SU-DHL-6 (cell line): Measurements from ENCODE around the gene MESD.

Experiments
- H2AFZ ChIP-seq: fragments of 200-600 bp; sonication (generic); 2 replicates; pipeline ENCODE4 v1.6.1; 2014; ENCODE audit warnings: low read depth, mild to moderate bottlenecking, moderate library complexity, mixed read lengths, antibody characterized with exemption, low read length; ENCODE audit not compliant: severe bottlenecking
- H3F3A ChIP-seq: fragments of 200-600 bp; shearing (Covaris generic); 2 replicates; pipeline ENCODE4 v1.6.0; 2016; ENCODE audit warnings: antibody characterized with exemption, mild to moderate bottlenecking; ENCODE audit not compliant: insufficient read depth
- H3K27ac ChIP-seq: fragments of 200-600 bp; sonication (generic); 2 replicates; pipeline ENCODE4 v1.5.1; 2016; ENCODE audit warnings: low read depth, mild to moderate bottlenecking, low read length, moderate library complexity, mixed read lengths
- H3K27me3 ChIP-seq: fragments of 200-600 bp; sonication (generic), shearing (Covaris generic); 2 replicates; pipeline ENCODE4 v1.6.0; 2014; ENCODE audit warnings: mild to moderate bottlenecking, low read length
- H3K36me3 ChIP-seq: fragments of 200-600 bp; sonication (generic); 2 replicates; pipeline ENCODE4 v1.6.1; 2014; ENCODE audit warnings: mild to moderate bottlenecking, low read length, mixed read lengths
- H3K4me2 ChIP-seq: fragments of 300-600, 200-600 bp; shearing (Covaris generic), sonication (generic); 2 replicates; pipeline ENCODE4 v1.6.0; 2014; ENCODE audit warnings: low read length, low read depth, mild to moderate bottlenecking; ENCODE audit not compliant: poor library complexity, severe bottlenecking
- H3K4me3 ChIP-seq: fragments of 200-600 bp; sonication (generic); 2 replicates; pipeline ENCODE4 v1.5.1; 2014; ENCODE audit warnings: antibody characterized with exemption, low read length, mild to moderate bottlenecking, mixed read lengths; ENCODE audit not compliant: insufficient read depth, poor library complexity, severe bottlenecking
- H3K79me2 ChIP-seq: fragments of 200-600 bp; sonication (generic); 2 replicates; pipeline ENCODE4 v1.6.1; 2014; ENCODE audit warnings: mild to moderate bottlenecking, low read length, moderate library complexity; ENCODE audit not compliant: insufficient read depth
- H3K9ac ChIP-seq: fragments of 200-600 bp; sonication (generic); 2 replicates; pipeline ENCODE4 v1.7.0; 2014; ENCODE audit warnings: mild to moderate bottlenecking, low read length
- H3K9me2 ChIP-seq: fragments of 200-600 bp; sonication (generic); replicated peaks from 2 replicates; pipeline ENCODE4 v1.6.1; 2014; ENCODE audit warnings: low read length; ENCODE audit not compliant: insufficient read depth
- H3K9me3 ChIP-seq: fragments of 200-600 bp; sonication (generic); 2 replicates; pipeline ENCODE4 v1.6.1; 2014; ENCODE audit warnings: low read length, mixed read lengths; ENCODE audit not compliant: insufficient read depth
- H4K20me1 ChIP-seq: fragments of 200-600 bp; sonication (generic); 2 replicates; pipeline ENCODE4 v1.6.1; 2014; ENCODE audit warnings: low read depth, mild to moderate bottlenecking, antibody characterized with exemption, low read length, moderate library complexity, mixed read lengths
- CTCF ChIP-seq: fragments of 200-600 bp; sonication (generic); IDR thresholded peaks from one replicate; pipeline ENCODE4 v1.5.1; 2017; ENCODE audit warnings: antibody characterized with exemption, mild to moderate bottlenecking, low read length, moderate library complexity; ENCODE audit not compliant: insufficient read depth, poor library complexity, severe bottlenecking
- EZH2phosphoT487 ChIP-seq: fragments of 200-600 bp; sonication (generic), shearing (Covaris generic); conservative IDR thresholded peaks from 2 replicates; pipeline ENCODE4 v1.6.1; 2018; ENCODE audit warnings: mild to moderate bottlenecking, antibody characterized with exemption, low read length, moderate library complexity, mixed read lengths

MESD gene

GRCh38 chr15:80988148-80988796, 1.3 kb downstream of the MESD start:
- peak overlapping the region; percentile 96 for H3K4me3 ChIP-seq
- peak overlapping the region; percentile 82 for H3K4me2 ChIP-seq
- H3K9ac ChIP-seq = peak overlapping the region; percentile 92
- no peaks in the 10 kb centered on the region for H3K27me3 ChIP-seq
- no peaks in the 10 kb centered on the region for H3K9me3 ChIP-seq
- H3K36me3 ChIP-seq = no peaks in the 10 kb centered on the region
- H3K27ac ChIP-seq = no peak overlapping the region
- H2AFZ ChIP-seq = no peak overlapping the region
- H3K79me2 ChIP-seq = peaks cover 57% of the 10 kb centered on the region
- H3F3A ChIP-seq = peaks cover 11% of the 10 kb centered on the region
- no peaks in the 10 kb centered on the region for H3K9me2 ChIP-seq
- TF ChIP-seq EZH2phosphoT487 (no peak), CTCF (no peak)
- no peaks in the 10 kb centered on the region for H4K20me1 ChIP-seq

GRCh38 chr15:80986487-80986886, 3.1 kb downstream of the MESD start:
- peak overlapping the region; percentile 9 for H3K4me2 ChIP-seq

DNA sequence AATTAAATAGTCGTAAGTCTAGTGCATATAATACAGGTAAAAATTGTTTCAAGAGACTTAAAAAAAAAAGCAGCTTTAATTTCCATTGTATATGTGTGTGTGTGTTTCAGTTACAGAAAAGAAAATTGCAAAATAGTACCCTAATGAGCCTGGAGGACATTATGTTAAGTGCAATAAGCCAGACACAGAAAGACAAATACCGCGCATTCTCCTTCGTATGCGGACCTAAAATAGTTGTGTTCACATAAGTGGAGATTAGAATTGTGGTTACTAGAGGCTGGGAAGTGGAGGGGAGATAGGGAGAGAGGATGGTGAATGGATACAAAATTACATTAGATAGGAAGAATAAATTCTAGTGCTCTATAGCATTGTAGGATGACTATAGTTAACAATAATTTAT, 3.6 kb downstream of the MESD start:
- Histone ChIP-seq H3K9ac (no peak overlapping the region), H3K4me2 (no peak overlapping the region), H3K9me2 (no peaks in the 10 kb centered on the region), H3K79me2 (peaks cover 64% of the 10 kb centered on the region), H2AFZ (no peak overlapping the region), H3K27ac (no peak overlapping the region), H3K36me3 (no peaks in the 10 kb centered on the region), H4K20me1 (no peaks in the 10 kb centered on the region), H3K27me3 (no peaks in the 10 kb centered on the region), H3K9me3 (no peaks in the 10 kb centered on the region), H3F3A (peaks cover 10% of the 10 kb centered on the region), H3K4me3 (no peak overlapping the region)
- TF ChIP-seq CTCF (no peak), EZH2phosphoT487 (no peak)

More at GRCh38 chr15:80986487-80986886, 3.1 kb downstream of the MESD start:
- H3K9me3 ChIP-seq = no peaks in the 10 kb centered on the region
- peaks cover 11% of the 10 kb centered on the region for H3F3A ChIP-seq
- no peak for TF ChIP-seq CTCF
- H4K20me1 ChIP-seq = no peaks in the 10 kb centered on the region
- H3K27me3 ChIP-seq = no peaks in the 10 kb centered on the region
- H3K79me2 ChIP-seq = peaks cover 64% of the 10 kb centered on the region
- no peak overlapping the region for H3K9ac ChIP-seq
- H2AFZ ChIP-seq = no peak overlapping the region
- H3K4me3 ChIP-seq = no peak overlapping the region
- H3K36me3 ChIP-seq = no peaks in the 10 kb centered on the region
- H3K9me2 ChIP-seq = no peaks in the 10 kb centered on the region
- no peak overlapping the region for H3K27ac ChIP-seq
